ENCODE results near the gene SH3GLB2. TPM values are rescaled to one million over a fixed set of nuclear protein-coding genes. Genes with fewer than 3 reads are reported as not detected.
"Not testable (repeated sequence)": the region's sequence is repeated elsewhere in the genome, so short reads cannot be mapped to it uniquely, and the experiment has no call there.

Gene SH3GLB2
- total RNA-seq, 1 donor from 2014 or later, result 31.3 TPM

GRCh38 chr9:129004173-129004572 is 24.0 kb downstream of the SH3GLB2 start:
- DNase-seq (ENCODE audit: low spot score); ATAC-seq: not testable (repeated sequence)

GRCh38 chr9:129002992-129003391 is 25.1 kb downstream of the SH3GLB2 start:
- DNase-seq (ENCODE audit: low spot score) (no peak), ATAC-seq (no peak)

GRCh38 chr9:129001504-129002325 is 26.4 kb downstream of the SH3GLB2 start:
- ATAC-seq (no peak), DNase-seq (ENCODE audit: low spot score) (no peak)

- DNase-seq (ENCODE audit: low spot score) (no peak), ATAC-seq (no peak)
Observed at GRCh38 chr9:128999581-129000206, 28.4 kb downstream of the SH3GLB2 start.

GRCh38 chr9:128998462-128998861 is 29.7 kb downstream of the SH3GLB2 start:
- no peak for ATAC-seq
- no peak for DNase-seq (ENCODE audit: low spot score)

- ATAC-seq, result no peak
- DNase-seq (ENCODE audit: low spot score), result no peak
Observed at GRCh38 chr9:128995791-128996190, 32.3 kb downstream of the SH3GLB2 start.

GRCh38 chr9:128992995-128993394 is 35.1 kb downstream of the SH3GLB2 start:
- no peak for DNase-seq (ENCODE audit: low spot score)

GRCh38 chr9:128987805-128988204 is 40.3 kb downstream of the SH3GLB2 start:
- ATAC-seq (no peak), DNase-seq (ENCODE audit: low spot score) (no peak)

More at GRCh38 chr9:128992995-128993394, 35.1 kb downstream of the SH3GLB2 start:
- ATAC-seq, result peak; percentile 68

GRCh38 chr9:128986671-128987070 is 41.5 kb downstream of the SH3GLB2 start:
- DNase-seq (ENCODE audit: low spot score), result no peak

GRCh38 chr9:128983536-128983935 is 44.6 kb downstream of the SH3GLB2 start:
- DNase-seq (ENCODE audit: low spot score) (no peak), ATAC-seq (no peak)

More at GRCh38 chr9:128986671-128987070, 41.5 kb downstream of the SH3GLB2 start:
- no peak for ATAC-seq

GRCh38 chr9:128979111-128979510 is 49.0 kb downstream of the SH3GLB2 start:
- ATAC-seq, result no peak
- DNase-seq (ENCODE audit: low spot score), result no peak

- ATAC-seq (no peak), DNase-seq (ENCODE audit: low spot score) (no peak)
Observed at GRCh38 chr9:128972956-128973355, 55.2 kb downstream of the SH3GLB2 start.

GRCh38 chr9:128969491-128969890 is 58.6 kb downstream of the SH3GLB2 start:
- ATAC-seq (no peak), DNase-seq (ENCODE audit: low spot score) (no peak)

GRCh38 chr9:128961403-128961802 is 66.7 kb downstream of the SH3GLB2 start:
- not testable (repeated sequence) for DNase-seq (ENCODE audit: low spot score); ATAC-seq

Other genes with a start within 250 kb of the SH3GLB2 start
- gene TBC1D13, start 241.1 kb downstream of the SH3GLB2 start, total RNA-seq, result 14.1 TPM
- 53.0 TPM for gene ENDOG, start 209.8 kb downstream of the SH3GLB2 start, total RNA-seq
- gene SPOUT1, start 198.5 kb downstream of the SH3GLB2 start, total RNA-seq, result 36.7 TPM
- gene KYAT1, start 146.4 kb downstream of the SH3GLB2 start, total RNA-seq, result 9.6 TPM
- gene LRRC8A, start 146.2 kb downstream of the SH3GLB2 start, total RNA-seq, result 11.0 TPM
- gene PHYHD1, start 107.3 kb downstream of the SH3GLB2 start, total RNA-seq, result 70.8 TPM
- 7.5 TPM for gene DOLK, start 80.7 kb downstream of the SH3GLB2 start, total RNA-seq
- 11.4 TPM for gene NUP188, start 80.6 kb downstream of the SH3GLB2 start, total RNA-seq
- 22.1 TPM for gene MIGA2, start 8.3 kb upstream of the SH3GLB2 start, total RNA-seq
- 21.7 TPM for gene DOLPP1, start 52.8 kb upstream of the SH3GLB2 start, total RNA-seq
- gene CRAT, start 82.5 kb upstream of the SH3GLB2 start, total RNA-seq, result 105 TPM
- 62.3 TPM for gene PTPA, start 83.1 kb upstream of the SH3GLB2 start, total RNA-seq
- gene IER5L, start 149.9 kb upstream of the SH3GLB2 start, total RNA-seq, result 4.5 TPM